NCI-H345 treated with DMSO at 0.1 percent for 48 hours (cell line): ENCODE results near the gene FAM8A1.
"Not testable (repeated sequence)": the region's sequence is repeated elsewhere in the genome, so short reads cannot be mapped to it uniquely, and the experiment has no call there.

Source experiments
- DNase-seq: peaks from one replicate; lab custom pipeline; 2025; ENCODE audit not compliant: unreplicated experiment; lab: John Stamatoyannopoulos, UW

Gene FAM8A1, protein sequence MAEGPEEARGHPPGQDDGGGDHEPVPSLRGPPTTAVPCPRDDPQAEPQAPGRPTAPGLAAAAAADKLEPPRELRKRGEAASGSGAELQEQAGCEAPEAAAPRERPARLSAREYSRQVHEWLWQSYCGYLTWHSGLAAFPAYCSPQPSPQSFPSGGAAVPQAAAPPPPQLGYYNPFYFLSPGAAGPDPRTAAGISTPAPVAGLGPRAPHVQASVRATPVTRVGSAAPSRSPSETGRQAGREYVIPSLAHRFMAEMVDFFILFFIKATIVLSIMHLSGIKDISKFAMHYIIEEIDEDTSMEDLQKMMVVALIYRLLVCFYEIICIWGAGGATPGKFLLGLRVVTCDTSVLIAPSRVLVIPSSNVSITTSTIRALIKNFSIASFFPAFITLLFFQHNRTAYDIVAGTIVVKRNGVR

DNA sequence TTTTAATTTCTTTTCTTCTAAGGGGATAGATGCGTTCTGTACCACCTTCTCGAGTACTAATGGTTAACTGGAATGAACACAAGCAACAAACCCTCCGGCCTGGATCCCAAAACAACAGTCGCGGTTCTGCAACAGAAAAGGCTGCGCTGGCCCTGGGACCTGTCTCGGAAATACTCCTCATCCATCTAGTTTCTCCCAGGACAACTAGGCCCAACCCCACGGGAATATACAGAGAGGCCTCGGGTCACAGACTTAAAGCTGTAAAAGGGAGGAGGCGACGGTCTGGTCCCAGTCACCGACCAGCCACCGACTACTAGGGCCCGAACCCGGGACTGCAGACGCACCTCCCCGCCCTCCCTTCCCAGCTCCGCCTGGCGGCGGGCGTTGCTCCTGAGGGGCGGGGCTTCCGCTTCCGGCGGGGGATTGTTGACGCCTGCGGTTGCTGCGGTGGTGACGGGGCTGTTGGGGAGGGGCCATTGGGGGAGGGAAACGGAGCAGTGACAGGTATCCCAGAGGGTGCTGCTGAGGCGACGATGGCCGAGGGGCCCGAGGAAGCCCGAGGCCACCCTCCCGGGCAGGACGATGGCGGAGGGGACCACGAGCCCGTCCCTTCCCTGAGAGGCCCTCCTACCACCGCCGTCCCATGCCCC lies at the start of gene FAM8A1:
Gene FAM8A1 (plus strand): TSS at position 426 of the 650 bp plus-strand sequence. CDS start 108 bp downstream, at position 534.
- DNase-seq = peak; percentile 72

DNA sequence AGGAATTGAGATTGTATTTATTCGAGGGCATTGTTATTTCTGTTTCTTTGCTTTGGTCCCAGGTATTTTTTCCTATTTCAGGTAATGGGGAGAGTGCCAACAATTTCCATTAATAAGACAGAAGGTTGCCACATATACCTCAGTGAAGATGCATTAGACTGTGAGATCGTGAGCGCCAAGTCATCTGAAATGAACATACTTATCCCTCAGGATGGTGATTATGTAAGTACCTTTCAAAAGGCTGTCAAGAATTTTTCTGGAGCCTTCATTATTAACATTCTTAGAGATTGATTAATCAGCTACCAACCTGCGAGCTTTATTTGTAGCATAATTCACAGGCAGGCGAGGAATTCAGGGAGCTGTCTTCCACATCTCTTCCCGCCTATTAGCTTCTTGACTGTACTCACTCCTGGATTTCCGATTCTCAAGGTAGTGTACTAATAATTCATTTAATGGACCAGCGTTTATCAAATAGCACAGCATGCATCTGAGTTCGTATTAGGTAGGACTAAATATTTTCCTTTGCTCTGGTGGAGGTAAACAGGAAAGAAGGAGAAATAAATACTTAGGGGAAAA lies 48.6 kb upstream of the FAM8A1 start:
- no peak for DNase-seq

DNA sequence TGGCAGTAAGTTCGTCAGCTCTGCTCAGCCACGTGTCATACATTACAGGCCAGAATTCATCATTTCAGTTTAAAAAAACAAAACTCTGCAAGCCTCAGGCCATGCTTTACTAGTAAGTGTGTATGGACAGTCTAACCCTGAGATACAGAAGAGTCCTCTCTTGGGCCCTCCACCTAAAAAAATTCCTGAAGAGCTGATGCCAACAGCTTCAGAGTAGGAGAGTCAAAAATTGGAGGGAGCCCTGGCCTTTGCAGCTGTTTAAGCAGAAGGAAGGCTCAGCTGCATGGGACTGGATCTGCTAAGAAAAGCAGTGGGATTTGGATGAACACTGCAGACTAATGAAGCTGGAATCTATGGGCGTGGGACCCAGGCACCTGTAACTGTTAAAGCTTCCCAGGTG lies 47.2 kb upstream of the FAM8A1 start:
- DNase-seq = no peak

DNA sequence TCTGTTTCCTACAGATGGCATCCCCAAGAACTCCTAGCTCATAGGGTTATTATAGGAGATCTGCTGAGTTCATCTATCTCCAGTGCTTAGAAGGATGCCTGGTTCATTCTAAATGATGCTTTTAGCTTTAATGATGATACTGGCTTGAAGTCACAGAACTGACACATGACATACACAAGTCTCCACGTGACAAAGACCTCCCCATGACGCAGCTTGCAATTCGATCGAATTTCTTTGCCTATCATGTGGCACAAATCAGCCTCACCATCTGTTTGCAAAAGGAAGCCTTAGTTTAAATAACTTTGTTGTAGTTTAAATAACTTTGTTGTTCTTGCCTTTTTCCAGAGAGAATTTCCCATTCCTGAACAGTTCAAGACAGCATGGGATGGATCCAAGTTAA lies 44.1 kb upstream of the FAM8A1 start:
- no peak for DNase-seq

DNA sequence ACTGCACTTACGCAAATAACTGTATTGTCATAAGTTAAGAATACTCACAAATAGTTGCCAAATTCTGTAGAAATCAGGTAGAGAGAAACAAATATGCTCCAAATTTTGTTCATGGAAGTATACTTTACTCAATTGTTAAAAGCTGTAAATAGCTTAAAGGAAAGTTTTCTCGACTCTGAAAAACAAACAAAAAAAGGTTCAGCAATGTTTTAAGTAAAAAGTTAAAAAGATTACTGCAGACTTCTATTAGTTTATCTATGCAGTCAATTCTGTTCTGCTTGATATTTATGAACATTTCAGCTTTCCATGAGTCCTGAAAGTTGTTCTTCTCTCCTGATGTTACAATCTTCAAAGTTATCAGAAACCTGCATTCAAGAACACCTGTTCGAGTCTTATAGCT lies 37.5 kb upstream of the FAM8A1 start:
- DNase-seq = no peak

DNA sequence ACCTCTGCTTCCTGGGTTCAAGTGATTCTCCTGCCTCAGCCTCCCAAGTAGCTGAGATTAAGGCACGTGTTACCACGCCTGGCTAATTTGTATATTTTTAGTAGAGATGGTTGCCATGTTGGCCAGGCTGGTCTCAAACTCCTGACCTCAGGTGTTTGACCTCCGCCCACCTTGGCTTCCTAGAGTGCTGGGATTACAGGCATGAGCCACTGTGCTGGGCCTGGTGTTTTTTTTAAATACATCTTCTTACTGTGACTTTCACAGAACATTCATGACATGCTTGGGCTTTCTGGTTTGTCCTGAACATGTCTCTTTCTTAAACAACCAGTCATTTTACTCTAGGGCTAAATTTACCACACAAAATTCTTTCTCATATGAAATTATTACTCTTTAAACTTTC lies 34.7 kb upstream of the FAM8A1 start:
- no peak for DNase-seq

DNA sequence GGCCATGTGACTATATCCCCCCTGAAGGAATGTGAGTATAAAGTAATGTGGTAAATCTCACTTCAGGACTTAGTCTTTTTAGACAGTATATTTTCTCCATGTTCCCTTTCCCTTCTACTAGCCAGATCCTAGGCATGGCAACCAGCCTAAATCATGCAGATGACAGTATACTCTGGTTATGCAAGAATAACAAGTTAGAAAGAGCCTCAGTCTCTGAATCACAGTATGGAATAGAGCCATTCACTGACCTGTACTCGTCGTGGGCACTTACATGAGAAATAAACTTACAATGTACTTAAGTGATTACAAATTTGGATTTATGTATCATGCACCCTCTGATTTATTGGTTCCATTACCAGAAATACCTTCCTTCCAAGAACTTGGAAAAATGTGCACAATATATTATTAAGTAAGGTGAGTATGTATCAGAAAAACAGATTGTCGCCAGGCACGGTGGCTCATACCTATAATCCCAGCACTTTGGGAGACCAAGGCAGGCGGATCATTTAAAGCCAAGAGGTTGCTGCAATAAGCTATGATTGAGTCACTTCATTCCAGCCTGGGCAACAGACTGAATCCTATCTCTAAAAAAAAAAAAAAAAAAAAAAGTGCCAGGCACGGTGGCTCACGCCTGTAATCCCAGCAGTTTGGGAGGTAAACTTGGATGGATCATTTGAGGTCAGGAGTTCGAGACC lies 25.1 kb upstream of the FAM8A1 start:
- DNase-seq = no peak

DNA sequence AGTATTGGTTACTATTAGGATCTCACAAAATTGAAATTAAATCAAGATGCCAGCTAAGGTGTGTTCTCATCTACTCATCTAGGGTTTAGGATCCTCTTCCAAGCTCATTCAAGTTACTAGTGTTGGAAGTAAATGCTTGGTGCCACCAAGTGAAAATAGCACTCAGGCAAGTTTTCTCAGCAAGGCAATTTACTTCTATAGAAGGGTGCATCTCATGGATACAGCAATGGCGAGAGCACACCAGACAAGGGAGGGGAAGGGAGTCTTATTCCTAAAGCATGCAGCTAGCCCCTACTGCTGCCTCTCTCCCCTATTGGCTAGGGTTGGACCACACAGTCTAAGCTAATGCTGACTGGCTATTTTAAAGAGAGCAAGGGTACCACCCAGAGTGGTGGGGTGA lies 23.0 kb upstream of the FAM8A1 start:
- DNase-seq = no peak

DNA sequence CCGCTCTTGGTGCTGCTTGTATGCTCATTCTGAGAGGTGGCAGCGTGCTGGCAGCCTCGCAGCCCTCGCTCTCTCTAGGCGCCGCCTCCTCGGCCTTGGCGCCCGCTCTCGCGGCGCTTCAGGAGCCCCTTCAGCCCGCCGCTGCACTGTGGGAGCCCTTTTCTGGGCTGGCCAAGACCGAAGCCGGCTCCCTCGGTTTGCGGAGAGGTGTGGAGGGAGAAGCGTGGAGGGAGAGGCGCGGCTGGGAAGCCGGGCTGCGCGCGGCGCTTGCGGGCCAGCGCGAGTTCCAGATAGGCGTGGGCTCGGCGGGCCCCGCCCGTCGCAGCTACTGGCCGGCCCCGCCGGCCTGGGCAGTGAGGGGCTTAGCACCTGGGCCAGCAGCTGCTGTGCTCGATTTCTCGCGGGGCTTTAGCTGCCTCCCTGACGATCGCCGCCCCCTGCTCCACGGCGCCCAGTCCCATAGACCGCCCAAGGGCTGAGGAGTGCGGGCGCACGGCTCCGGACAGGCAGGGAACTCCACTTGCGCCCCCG lies 19.5 kb upstream of the FAM8A1 start:
- no peak for DNase-seq

DNA sequence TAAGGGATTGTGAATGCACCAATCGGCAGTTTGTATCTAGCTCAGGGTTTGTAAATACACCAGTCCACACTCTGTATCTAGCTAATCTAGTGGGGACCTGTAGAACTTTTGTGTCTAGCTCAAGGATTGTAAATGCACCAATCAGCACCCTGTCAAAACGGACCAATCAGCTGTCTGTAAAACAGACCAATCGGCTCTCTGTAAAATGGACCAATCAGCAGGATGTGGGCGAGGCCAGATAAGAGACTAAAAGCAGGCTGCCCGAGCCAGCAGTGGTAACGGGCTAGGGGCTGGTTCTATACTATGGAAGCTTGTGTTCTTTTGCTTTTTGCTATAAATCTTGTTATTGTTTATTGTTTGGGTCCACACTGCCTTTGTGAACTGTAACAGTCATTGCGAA lies 18.8 kb upstream of the FAM8A1 start:
- not testable (repeated sequence) for DNase-seq

DNA sequence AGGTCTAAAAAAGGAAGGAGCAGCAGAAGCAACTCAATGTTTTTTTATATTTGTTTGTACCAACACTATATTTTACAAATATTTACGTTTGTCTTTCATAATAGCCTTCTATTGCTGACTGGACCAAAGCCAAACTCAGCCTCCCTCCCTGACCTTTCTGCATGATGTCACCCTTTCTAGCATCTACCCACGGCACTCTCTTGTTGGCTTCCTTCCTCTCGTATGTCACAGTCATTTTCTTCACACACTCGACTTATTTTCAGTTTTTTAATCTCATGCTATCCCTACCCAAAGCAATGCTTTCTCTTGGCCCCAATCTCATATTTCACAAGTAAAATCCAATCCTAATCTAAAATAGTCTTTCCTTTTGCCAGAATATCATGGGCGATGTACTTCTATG lies 16.3 kb upstream of the FAM8A1 start:
- DNase-seq = no peak

DNA sequence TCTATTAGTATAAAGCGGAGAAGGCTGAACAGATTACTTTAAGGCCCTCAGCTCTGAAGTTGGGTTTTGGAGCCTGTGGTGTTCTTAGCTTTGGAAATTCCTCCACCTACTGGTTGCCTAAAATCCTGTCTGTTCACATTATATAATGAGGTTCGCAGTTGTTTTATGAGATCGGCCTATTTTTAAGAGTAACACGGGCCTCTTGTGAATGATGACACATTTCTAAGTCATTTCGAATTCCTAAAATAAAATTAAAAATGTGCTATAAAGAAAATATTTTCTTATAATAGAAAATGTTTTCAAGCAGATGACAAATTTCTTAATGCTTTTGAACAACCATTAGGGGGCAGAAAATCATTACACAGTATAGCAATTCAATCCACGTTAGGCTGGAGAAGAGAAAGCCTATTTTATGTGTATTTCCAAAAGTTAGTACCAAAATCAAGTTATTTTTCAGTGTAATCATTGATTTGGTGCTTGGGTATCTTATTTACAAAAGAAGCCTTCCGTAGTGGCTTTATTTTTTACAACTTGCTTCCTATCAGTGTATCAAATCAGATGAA lies 15.8 kb upstream of the FAM8A1 start:
- DNase-seq = peak; percentile 75

DNA sequence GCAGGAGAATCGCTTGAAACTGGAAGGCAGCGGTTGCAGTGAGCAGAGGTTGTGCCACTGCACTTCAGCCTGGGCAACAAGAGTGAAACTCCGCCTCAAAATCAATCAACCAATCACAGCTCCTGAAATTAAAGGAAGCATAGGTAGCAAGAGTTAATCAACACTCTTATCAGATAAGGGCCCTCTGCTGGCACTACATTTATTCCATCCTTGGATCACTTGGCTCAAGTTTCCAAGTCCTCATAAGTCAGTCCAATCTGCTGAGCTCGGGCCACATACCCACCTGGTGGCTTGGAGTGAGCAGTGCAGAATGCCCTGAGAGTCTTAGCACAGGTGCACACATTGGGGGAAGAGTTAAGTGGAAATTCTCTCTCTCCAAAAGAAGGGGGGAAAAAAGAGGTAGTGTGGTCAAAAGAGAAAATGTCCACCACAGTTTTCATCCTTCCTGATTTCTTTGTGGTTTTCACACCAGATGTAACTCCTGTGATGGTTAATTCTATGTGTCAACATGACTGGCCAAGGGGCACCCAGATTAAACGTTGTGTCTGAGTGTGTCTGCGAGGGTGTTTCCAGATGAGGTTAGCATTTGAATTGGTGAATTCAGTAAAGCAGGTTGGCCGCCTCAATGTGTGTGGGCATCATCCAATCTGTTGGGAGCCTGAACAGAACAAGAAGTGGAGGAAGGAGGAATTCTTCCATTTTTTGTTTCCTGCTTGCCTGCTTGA lies 14.2 kb upstream of the FAM8A1 start:
- DNase-seq = no peak

DNA sequence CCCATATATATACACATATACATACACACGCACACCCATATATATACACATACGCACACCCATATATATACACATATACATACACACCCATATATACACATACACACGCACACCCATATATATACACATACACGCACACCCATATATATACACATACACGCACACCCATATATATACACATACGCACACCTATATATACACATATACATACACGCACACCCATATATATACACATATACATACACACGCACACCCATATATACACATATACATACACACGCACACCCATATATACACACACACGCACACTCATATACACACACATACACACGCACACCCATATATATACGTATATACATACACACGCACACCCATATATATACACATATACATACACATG lies 13.5 kb upstream of the FAM8A1 start:
- DNase-seq = not testable (repeated sequence)

DNA sequence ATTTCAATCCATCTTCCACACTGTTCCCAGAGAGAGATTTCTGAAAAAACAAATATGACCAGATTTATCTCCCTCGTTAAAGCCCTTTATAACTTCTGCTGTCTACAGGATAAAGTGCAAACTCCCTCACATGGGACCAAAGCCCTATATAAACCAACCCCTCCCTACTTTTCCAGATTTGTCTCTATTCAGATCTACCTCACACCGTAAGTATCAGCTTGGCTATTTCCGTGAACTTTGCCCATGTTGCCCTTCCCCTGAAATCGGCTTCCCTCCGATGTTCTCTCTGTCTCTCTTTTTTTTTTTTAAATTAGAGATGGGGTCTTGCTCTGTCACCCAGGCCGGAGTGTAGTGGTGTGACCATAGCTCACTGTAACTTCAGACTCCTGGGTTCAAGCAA lies 12.1 kb upstream of the FAM8A1 start:
- no peak for DNase-seq

DNA sequence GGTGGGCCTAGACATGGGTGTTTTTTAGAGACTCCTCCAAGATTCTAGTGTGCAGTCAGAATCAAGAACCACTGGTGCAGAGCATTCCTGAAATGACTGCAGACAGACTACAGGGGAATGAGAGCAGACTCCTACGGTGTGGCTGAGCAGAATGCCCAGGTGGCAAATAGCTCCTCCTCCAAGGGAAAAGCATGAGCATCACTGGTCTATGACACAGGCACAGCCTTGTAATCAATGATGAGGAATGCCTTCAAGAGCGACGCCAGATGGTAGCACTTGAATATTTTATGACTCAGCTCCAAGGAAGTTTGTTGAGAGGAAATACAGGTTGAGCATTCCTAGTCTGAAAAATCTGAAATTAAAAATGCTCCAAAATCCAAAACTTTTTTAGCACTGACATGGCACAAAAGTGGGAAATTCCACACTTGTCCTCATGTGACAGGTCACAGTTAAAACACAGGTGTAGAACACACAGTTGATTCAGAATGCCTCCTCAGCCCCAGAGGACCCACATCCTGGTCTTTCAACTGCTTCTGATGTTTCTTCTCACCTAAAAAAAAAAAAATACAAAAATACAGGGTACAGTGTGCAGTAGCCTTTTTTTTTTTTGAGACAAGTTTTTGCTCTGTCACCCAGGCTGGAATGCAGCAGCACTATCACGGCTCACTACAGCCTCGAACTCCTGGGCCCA lies 10.6 kb upstream of the FAM8A1 start:
- DNase-seq = no peak

DNA sequence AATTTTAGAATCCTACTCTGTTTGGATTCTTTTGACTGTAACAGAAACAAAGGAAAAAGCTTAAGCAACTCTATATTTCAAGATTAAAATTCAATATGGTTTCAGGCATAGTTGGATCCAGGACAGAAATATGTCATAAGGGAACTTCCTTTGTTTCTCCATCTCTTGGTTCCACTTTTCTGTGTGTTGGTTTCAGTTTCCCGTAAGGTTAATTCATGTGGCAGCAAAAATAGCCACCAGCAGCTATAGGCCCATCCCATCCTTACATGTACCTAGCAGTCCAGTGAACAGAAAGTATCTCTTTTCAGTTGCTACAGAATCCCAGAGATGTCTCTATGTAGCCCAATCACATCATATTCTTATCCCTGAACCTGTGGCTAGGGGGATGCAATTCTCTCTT lies 8.8 kb upstream of the FAM8A1 start:
- DNase-seq = no peak

DNA sequence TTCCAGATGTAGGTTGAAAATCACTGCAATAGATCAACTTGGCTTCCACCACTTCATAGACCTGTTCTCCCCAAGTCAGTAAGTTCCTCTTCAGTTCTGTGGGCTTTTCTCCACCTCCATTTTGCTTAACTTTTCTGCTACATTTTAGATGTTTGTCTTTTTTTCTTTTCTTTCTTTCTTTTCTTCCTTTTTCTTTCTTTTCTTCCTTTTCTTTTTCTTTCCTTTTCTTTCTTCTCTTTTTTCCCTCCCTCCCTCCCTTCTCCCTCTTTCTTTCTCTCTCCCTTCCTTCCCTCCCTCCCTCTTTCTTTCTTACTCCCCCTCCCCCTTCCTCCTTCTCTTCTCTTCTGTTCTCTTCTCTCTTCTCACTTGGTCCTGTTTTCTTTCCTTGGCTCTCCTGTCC lies 6.9 kb upstream of the FAM8A1 start:
- no peak for DNase-seq

DNA sequence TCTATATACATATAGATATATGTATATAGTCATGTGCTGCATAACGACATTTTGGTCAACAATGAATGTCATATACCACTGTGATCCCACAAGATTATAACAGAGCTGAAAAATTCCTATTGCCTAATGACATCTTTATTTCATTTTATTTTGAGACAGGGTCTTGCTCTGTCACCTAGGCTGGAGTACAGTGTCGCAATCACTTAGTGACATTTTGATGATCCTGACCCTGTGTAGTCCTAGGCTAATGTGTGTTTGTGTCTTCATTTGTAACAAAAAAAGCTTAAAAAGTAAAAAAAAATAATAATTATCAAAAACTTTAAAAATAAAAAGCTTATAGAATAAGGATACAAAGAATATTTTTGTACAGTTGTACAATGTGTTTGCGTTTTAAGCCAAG lies 4.0 kb upstream of the FAM8A1 start:
- no peak for DNase-seq
